GM13977 (cell line): Measurements from ENCODE around the gene NIPBL.

Experiments
- DNase-seq: peaks from one replicate; pipeline ENCODE4 v3.0.0; 2012; ENCODE audit warnings: low spot score
- CTCF ChIP-seq: IDR thresholded peaks from 2 replicates; pipeline ENCODE4 v1.5.1; 2012; ENCODE audit warnings: mild to moderate bottlenecking, control low read depth; ENCODE audit not compliant: insufficient read depth; ENCODE audit errors: extremely low read depth, missing control alignments
- in situ Hi-C: fragments of 300-500 bp; cut with MboI; formaldehyde crosslinking; loops from one replicate; pipeline ENCODE4 v1.12.0; 2022; ENCODE audit warnings: low sequenced_read_pairs, low pct_unique_long_range_greater_than_20kb, mixed read lengths, inconsistent platforms; ENCODE audit not compliant: unreplicated experiment

The NIPBL gene

GRCh38 chr5:37111426-37112382 is 235.1 kb downstream of the NIPBL start:
- no peak for TF ChIP-seq CTCF
- DNase-seq, result peak; percentile 59
- in situ Hi-C loops, result no loop called here

- TF ChIP-seq CTCF, result no peak
- in situ Hi-C loops, result no loop called here
- DNase-seq, result peak; percentile 14
Observed at GRCh38 chr5:37112383-37112991, 235.9 kb downstream of the NIPBL start.
